NB4 (cell line): ENCODE data around the gene NTN1.

ENCODE experiments used
- CTCF ChIP-seq: IDR thresholded peaks from one replicate; pipeline ENCODE4 v1.5.1; 2012; ENCODE audit warnings: low read depth, low read length
- MYC ChIP-seq: IDR thresholded peaks from 2 replicates; pipeline ENCODE4 v1.6.1; 2011; ENCODE audit warnings: low read depth, low read length
- POLR2A ChIP-seq: IDR thresholded peaks from 2 replicates; pipeline ENCODE4 v1.6.1; 2011; ENCODE audit warnings: mild to moderate bottlenecking; ENCODE audit not compliant: insufficient read length; ENCODE audit errors: extremely low read depth
- TF ChIP-seq, protein P1 (sequence below): IDR thresholded peaks from 2 replicates; pipeline ENCODE4 v1.6.1; 2011; ENCODE audit warnings: low read depth, low read length

DNA sequence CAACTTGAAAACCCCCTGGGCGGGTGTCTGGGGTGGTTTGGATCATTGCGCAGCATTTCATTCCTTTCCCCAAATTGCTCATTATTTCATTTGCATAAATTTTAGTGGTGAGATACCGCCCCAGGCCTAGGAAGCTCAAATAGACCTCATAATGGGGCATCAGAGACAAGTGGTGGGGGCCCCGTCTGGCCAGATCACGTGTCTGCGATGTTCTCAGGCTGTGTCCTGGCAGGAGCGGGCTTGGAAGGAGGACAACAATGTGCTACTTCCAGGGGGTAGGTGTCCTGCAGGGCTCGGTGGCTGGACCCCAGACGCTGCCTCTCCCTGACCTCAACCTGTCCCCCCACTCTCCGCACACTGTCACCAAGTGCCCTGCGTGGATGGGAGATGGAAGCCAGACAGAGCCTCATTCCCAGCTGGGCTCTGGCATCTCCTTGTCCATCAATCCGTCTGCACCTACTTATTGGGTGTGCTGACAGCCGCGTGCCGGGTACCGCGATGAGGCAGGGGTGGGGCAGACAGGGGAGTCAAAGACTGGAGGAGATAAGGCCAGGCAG, 116.9 kb downstream of the NTN1 start:
- TF ChIP-seq POLR2A (no peak), CTCF (no peak), MYC (no peak)
- TF ChIP-seq, protein P1, sequence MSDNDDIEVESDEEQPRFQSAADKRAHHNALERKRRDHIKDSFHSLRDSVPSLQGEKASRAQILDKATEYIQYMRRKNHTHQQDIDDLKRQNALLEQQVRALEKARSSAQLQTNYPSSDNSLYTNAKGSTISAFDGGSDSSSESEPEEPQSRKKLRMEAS: no peak
